Neural crest cell (in vitro differentiated cells): ENCODE results near the gene TWIST1. TPM values are rescaled to one million over a fixed set of nuclear protein-coding genes. Genes with fewer than 3 reads are reported as not detected.

Source experiments
- DNase-seq: peaks from one replicate; pipeline ENCODE4 v3.0.0; 2021; ENCODE audit warnings: low read depth, mixed read lengths, low spot score
- H3K27ac Mint-ChIP-seq: one replicate; pipeline ENCODE4 v1.8.0; 2021; ENCODE audit warnings: mild to moderate bottlenecking, mixed read lengths; ENCODE audit not compliant: unreplicated experiment
- H3K27me3 Mint-ChIP-seq: 2 replicates; pipeline ENCODE4 v1.8.0; 2021; ENCODE audit warnings: low read depth, mild to moderate bottlenecking, mixed read lengths
- H3K36me3 Mint-ChIP-seq: 2 replicates; pipeline ENCODE4 v1.8.0; 2021; ENCODE audit warnings: low read depth, mild to moderate bottlenecking, mixed read lengths
- H3K4me1 Mint-ChIP-seq: 2 replicates; pipeline ENCODE4 v1.8.0; 2021; ENCODE audit warnings: mixed read lengths
- H3K4me3 Mint-ChIP-seq: one replicate; pipeline ENCODE4 v1.8.0; 2021; ENCODE audit warnings: mild to moderate bottlenecking, mixed read lengths
- H3K9me3 Mint-ChIP-seq: 2 replicates; pipeline ENCODE4 v1.8.0; 2021; ENCODE audit warnings: mixed read lengths
- CTCF ChIP-seq: fragments of 200-600 bp; sonication (generic); conservative IDR thresholded peaks from 2 replicates; pipeline ENCODE4 v1.5.0; 2021; ENCODE audit warnings: antibody characterized with exemption, mild to moderate bottlenecking
- total RNA-seq: library from RNA; stranded (reverse); gene quantifications from 2 replicates; pipeline ENCODE4 v1.2.1, GENCODE V29; 2021

TWIST1 gene
- total RNA-seq, 1 donor from 2014 or later: 8.1 TPM

GRCh38 chr7:19079066-19079465, 38.4 kb downstream of the TWIST1 start:
- Mint-ChIP-seq H3K9me3 (peaks cover 7% of the 10 kb centered on the region), H3K27ac (peak overlapping the region; percentile 10)

GRCh38 chr7:19069842-19070241, 47.6 kb downstream of the TWIST1 start:
- no peak overlapping the region for H3K4me3 Mint-ChIP-seq
- H3K27me3 Mint-ChIP-seq: no peaks in the 10 kb centered on the region
- DNase-seq: no peak
- peaks cover 2% of the 10 kb centered on the region for H3K9me3 Mint-ChIP-seq
- no peaks in the 10 kb centered on the region for H3K36me3 Mint-ChIP-seq
- no peak for TF ChIP-seq CTCF
- no peak overlapping the region for H3K27ac Mint-ChIP-seq
- H3K4me1 Mint-ChIP-seq: no peaks in the 10 kb centered on the region

More at GRCh38 chr7:19079066-19079465, 38.4 kb downstream of the TWIST1 start:
- DNase-seq: no peak
- H3K4me3 Mint-ChIP-seq: no peak overlapping the region
- no peaks in the 10 kb centered on the region for H3K27me3 Mint-ChIP-seq
- H3K4me1 Mint-ChIP-seq: peaks cover 5% of the 10 kb centered on the region
- peaks cover 3% of the 10 kb centered on the region for H3K36me3 Mint-ChIP-seq
- TF ChIP-seq CTCF: no peak

GRCh38 chr7:19066170-19066569, 51.3 kb downstream of the TWIST1 start:
- Mint-ChIP-seq H3K27me3 (no peaks in the 10 kb centered on the region), H3K36me3 (no peaks in the 10 kb centered on the region), H3K27ac (no peak overlapping the region), H3K4me3 (no peak overlapping the region), H3K4me1 (no peaks in the 10 kb centered on the region), H3K9me3 (peaks cover 1% of the 10 kb centered on the region)
- TF ChIP-seq CTCF: no peak
- no peak for DNase-seq

Other genes with a start within 250 kb of the TWIST1 start
- gene FERD3L, start 27.8 kb upstream of the TWIST1 start, total RNA-seq: not detected in 2 replicates